DMS79 (cell line): Measurements from ENCODE around the gene P4HTM.

ENCODE experiments used
- DNase-seq: peaks from one replicate; lab custom pipeline; 2025; lab: John Stamatoyannopoulos, UW

Gene P4HTM

DNA sequence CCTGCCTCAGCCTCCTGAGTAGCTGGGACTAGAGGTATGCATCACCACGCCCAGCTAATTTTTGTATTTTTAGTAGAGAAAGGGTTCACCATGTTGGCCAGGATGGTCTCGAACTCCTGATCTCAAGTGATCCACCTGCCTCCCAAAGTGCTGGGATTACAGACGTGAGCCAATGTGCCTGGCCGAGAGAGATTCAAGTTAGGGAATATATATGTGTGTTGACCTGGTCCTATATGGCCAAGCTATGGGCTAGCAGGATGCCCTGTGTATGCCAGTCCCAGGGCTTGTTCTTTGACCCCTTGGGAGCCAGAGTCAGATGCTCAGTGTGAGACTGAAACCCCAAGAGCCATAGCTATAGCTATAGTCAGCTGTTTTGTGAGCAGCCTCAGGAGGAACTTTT, 33.7 kb downstream of the P4HTM start:
- DNase-seq, result no peak

DNA sequence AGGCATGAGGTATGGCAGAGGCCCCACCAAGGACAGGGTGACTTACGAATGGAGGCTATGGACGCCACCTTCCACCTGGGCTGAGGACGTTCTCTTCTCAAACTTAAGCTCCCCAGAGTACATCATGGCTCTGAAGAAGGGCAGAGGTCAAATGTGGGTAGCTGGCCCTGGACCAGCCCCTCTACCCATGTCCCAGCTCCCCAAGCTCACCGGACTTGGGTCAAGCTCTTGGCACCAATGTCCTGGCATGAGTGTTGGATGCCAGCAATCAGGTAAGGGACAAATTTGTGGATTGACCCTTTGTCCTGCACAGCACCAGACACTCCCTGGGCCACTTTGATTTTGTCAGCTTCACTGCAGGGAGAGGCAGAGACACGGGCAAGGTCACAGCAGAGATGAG, 34.4 kb downstream of the P4HTM start:
- DNase-seq, result no peak

DNA sequence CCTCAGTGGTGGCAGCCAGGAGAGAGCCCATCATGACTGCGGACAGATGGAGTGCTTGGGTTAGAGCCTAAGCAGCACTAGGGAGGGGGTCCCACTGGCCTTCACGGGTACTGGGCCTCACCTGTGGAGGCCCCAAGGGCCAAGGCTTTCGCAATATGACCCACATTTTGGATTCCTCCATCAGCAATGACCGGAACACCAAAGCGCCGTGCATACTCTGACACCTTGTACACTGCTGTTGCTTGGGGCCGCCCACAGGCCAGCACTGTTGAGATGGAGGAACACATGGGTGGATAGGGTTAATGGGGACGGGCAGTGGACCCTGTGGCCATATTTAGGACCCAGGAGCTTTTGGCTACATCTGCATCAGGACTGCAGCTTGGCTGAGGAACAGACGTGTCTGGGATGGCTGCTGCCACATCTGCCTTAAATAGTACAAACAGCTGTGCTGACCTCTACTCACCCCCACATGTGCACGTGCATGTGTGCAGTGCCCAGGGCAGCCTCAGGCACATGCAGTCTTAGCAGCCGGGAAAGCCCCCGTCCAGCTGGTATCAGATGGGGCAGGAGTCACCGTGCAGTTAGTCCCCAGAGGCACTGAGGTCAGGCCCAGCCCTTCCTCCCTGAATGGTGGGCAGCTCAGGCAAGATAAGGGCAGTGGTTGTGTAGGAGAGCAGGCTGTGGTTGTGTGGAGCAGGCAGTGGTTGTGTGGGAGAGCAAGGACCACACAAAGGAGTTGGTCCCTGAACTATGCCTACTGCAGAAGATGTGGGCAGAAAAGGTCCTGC, 35.2 kb downstream of the P4HTM start:
- DNase-seq, result no peak

DNA sequence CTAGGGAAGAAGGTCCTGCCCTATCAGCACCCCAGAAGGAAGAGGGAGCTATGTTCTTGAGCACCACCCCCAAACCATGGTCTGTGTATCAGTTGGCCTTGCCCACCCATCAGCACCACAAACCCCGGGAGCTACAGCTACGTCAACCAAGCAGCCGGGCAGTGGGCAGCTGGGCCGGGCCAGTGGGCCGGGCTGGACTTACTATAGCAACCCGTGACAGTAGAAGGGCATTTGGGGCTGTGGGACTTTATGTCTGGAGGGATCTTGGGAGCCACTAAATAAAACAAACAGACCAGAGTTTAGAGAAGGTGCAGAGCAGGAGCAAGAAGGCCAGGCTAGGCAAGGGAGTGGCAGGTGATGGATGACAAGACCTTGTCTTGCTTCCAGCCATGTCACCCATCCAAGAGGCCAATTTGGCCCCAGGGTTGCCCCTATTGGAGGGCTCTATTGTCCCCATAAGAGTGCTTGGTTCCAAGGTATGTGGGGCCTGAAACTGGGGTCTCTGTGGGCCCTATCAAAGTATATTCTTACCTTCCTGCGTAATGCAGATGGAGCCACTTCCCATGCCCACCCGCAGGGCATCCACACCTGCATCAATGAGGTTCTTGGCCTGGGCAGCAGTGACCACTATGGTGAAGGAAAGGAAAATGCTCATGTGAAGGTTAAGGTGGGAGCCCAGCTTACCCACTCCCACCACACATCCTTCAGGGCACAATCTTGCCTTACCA, 35.9 kb downstream of the P4HTM start:
- no peak for DNase-seq

DNA sequence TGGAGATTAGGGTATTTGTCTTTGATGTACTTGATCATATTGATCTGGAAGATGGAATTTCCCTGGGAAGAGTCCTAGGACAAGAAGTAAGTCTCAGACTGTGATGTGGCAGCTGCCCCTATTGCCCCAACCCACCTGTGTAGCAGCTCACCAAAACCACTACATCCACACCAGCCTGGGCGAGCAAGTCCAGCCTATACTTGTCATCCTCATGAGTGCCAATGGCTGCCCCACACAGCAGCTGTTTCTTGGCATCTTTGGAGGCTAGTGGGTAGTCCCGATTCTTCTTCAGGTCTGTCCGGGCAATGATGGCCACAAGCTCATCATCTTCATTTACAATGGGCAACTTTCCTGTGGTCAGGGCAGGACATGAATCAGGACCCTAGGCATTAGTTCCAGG, 36.5 kb downstream of the P4HTM start:
- DNase-seq, result no peak

DNA sequence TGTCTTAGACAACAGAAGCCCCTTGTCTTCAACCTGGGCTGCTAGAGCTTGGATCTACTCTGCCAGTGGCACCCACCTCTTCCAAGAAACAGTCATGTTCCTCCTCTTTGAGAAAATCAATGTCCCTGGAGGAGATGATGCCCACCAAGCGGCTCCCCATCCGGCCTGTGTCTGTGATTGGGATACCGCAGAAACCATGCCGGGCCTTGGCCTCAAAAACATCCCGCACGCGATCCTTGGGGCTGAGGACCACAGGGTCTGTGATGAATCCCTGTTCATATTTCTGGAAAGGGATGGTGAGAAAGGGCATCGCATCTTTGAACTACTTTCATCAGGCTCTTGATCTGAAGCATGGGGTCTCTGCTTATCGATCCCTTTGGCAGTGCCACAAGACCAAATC, 37.6 kb downstream of the P4HTM start:
- no peak for DNase-seq

DNA sequence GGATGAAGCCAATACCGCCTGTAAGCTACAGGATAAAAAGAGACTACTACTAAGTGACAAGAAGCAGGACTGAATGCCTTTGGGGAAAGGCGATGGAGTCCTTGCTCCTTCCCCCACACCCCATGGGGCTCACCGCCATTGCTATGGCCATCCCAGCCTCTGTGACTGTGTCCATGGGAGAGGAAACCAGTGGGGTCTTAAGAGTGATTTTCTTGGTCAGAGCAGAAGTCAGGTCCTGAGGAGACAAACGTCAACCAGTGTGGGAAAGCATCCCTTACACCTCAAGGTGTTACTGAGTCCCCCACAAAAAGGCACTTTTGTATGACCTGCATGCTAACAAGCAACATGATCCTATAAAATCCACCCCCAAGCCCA, 38.2 kb downstream of the P4HTM start:
- DNase-seq, result no peak

DNA sequence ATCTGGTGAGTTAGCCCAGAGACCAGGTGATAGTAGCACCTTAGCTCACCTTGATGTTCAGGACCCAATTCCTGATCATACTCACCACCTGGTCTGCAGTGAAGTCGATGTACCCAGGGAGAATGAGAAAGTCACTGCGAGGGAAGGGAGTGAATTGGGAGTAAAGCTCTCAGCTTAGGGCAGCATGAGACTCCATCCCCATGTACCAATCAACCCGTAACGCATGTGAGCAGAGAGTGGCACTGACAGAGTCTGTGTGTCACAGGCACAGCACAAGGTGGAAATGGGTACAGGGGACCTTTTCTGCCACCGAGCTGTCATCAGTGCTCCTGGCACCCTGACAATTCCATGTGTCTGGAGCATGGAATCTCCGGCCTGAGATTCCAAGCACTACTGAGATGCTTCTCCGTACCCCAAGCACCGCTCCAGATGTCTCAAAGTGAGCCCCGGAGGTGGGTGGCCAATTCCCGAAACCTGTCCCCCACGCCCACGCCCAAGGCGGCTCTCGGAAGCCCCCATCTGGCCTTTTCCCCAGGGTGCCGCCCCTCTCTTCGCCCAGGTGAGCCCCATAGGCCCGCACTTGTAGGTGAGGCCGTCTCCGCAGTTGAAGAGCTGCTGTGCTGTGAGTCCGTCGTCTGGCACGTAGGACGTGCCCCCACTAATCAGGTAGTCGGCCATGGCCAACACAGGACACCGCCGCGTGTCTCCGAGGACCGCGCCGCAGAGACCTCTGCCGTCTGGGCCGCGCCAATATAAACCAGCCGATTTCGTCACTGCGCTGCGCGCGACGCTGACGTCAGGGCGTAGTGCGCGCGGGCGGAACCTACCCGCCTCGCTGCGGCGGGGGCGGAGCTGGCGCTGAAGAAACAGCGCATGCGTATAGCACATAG, 38.9 kb downstream of the P4HTM start, which contains the start of gene IMPDH2:
IMPDH2 (minus strand) TSS at position 726 of the 890 bp plus-strand sequence; CDS start at position 678, 48 bp downstream.
- DNase-seq, result peak; percentile 35

DNA sequence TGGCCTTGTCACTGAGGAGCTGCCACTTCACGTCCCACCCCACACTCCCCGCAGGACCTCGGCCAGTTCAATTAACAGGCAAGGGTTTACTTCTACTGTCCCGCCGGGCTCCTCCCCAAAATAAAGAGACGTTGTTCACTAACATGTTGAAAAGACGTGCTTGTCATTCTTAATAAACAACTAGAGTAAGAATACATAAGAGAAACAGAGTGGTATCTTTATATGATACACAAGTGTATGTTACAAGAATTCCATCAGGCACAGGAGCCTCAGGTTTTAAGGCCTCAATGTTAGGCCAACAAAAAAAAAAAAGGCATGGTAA, 39.5 kb downstream of the P4HTM start:
- no peak for DNase-seq

DNA sequence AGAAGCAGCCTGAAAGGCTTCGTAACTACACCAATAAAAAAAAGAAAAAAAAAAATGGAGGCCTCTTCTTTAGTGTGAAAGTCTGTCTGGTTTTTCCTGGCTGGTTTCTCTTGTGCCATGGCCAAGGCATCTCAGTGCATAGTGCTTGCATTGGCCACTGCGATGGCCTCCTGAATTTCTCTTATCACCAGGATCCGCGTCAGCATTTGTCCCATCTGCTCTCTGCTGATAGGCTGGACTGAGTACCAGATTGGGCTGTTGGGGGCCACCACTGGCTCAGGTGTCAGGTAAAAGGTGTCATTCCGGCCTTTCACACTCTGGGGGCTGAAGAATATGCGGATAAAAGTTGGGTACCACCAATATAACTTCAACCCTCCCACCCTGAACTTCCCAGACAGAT, 40.3 kb downstream of the P4HTM start:
- no peak for DNase-seq

DNA sequence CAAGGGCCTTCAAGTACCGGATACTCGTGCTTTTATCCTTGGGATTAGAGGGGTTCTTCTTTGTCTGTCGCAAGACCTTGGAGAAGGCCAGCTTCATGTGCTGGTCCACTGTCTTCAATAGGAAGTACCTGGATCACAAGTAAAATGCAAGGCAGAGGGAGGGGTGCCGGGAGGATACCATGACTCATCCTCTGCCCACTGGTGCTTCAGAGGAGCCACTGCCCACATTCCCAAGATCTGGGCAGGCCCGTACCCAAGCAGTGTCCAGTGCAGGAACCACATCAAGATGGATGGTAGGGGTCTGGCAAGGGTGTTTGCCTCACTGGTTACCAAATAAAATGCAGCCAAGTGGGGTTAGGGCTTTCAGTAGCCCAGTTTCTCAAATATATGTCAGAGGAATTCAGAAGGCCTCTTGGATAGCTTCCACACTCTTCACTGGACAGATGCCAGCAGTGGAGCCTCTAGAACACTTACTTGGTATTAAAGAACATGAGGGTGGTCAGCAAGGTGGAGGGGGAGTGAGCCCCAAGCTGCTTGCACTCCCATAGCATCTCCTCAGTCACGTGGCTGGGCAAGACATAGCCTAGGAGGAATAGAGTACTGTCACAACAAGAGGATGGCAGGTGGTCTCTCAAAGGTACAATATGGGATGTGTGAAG, 42.7 kb downstream of the P4HTM start:
- DNase-seq, result no peak

DNA sequence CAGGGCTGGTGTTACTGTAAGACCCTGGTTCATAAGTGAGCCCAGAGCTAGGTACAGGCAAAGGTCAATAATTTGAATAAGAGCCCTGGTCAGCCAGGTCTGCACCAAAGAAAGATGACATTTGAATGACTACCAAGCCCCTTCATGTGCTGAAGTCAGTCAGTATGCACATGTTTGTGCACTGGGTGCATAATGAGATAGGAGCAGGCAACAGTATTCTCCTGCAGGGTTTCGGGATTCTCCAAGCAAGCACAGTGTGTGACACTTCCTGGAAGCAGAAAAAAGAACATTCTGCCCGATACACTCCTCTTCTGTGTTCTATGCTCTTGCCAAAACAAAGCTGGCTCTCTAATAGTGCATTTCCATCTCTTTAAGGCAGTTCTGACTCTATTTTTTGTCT, 44.6 kb downstream of the P4HTM start:
- DNase-seq, result no peak

DNA sequence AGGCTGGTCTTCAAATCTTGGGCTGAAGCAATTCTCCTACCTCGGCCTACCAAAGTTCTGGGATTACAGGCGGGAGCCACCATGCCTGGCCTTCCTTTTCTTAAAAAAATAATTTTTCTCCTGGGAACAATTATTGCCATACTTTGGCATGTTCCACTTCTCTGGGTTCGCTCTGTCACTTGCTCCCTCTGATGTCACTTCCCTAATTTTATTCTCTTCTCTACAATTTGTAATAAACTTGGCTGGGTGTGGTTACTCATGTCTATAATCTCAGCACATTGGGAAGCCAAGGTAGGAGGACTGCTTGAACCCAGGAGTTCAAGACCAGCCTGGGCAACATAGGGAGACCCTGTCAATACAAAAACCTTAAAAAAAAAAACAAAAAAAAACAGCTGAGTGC, 45.2 kb downstream of the P4HTM start:
- DNase-seq, result no peak

DNA sequence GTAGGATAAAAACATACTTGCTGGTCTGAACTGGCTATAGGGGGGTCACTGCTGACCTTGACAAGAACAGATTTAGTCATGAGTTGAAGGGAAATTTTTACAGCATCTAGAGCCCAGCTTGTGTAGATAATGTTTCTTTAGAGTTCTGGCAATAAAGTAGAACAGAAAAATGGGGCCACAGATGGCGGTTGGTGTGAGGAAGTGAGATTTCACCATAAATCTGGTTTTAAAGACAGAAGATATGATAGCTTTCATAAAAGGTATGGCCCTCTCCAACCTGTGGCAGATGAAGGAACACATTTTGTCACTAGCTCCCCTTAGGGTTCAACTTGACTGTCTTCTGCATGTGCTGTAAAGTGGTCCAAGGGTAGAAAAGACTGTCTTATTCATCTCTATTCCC, 63.5 kb downstream of the P4HTM start:
- no peak for DNase-seq

DNA sequence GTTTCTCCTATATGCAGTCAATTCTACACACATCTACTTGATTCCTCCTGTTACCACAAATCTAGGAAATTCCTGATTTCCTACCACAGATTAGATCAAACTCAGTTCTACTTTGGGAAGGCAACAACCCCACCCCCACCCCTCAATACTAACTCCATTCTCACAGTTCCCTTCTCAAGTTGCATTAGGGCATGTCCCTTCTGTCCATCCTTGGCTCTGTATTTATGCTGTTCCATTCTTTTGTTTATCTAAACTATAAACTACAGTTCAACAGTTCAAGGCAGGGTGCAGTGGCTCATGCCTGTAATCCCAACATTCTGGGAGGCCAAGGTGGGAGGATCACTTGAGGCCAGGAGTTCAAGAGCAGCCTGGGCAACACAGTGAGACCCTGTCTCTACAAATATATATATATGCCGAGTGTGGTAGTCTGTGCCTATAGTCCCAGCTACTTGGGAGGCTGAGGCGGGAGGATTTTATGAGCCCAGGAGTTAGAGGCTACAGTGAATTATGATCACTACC, 64.4 kb downstream of the P4HTM start:
- DNase-seq, result no peak
